Cardiac septum (tissue), 1 donor: Measurements from ENCODE around the gene TEF. TPM values are rescaled to one million over a fixed set of nuclear protein-coding genes. Genes with fewer than 3 reads are reported as not detected.

Experiments used
- DNase-seq: peaks from one replicate; pipeline ENCODE4 v3.0.0-alpha.2; 2020; ENCODE audit warnings: low spot score
- intact Hi-C: fragments of 100-400 bp; cut with DNase I; formaldehyde crosslinking; loops from one replicate; pipeline ENCODE4 v1.14.0; 2022
- long read RNA-seq: library from polyadenylated mRNA; unstranded; transcript quantifications from one replicate; pipeline ENCODE4 v2.0.0, GENCODE V29; 2021
- total RNA-seq: library from RNA; stranded (reverse); fragmentation: NEBNext Ultra II Directional; extraction: Animal tissue kit (Norgen Biotek cat#: 25700); gene quantifications from one replicate; pipeline ENCODE4 v1.2.1, GENCODE V29; 2021
- donor health status: DM: no; HTN: no; CAD: no.

Gene TEF
- total RNA-seq, result 14.0 TPM
- long read RNA-seq, full-length matches to known transcripts, result 7 of 41 reads
- long read RNA-seq, partial matches to known transcripts, result 26 of 41 reads
- long read RNA-seq, other reads (novel, unspliced or antisense), result 8 of 41 reads

GRCh38 chr22:41381329-41382097 lies at the start of gene TEF:
TSS of gene TEF (plus strand) at chr22:41381942. CDS start at chr22:41382045, 103 bp downstream.
- peak; percentile 98 for DNase-seq
- intact Hi-C loops, result loop anchor here (1.0 to 5.0 kb wide), 2 partner anchors 67 to 94 kb away; partner anchors contain the start of gene RANGAP1

- intact Hi-C loops, result no loop called here
- no peak for DNase-seq
Observed at GRCh38 chr22:41332217-41332939, 49.4 kb upstream of the TEF start.

GRCh38 chr22:41333806-41334205 lies 47.9 kb upstream of the TEF start:
- DNase-seq, result no peak
- intact Hi-C loops, result no loop called here

- DNase-seq, result no peak
- intact Hi-C loops, result no loop called here
Observed at GRCh38 chr22:41334215-41334614, 47.5 kb upstream of the TEF start.

- no peak for DNase-seq
- intact Hi-C loops, result no loop called here
Observed at GRCh38 chr22:41334951-41335635, 46.6 kb upstream of the TEF start.

GRCh38 chr22:41338614-41339212 lies 43.0 kb upstream of the TEF start:
- no peak for DNase-seq
- intact Hi-C loops, result no loop called here

GRCh38 chr22:41339823-41340222 lies 41.9 kb upstream of the TEF start:
- intact Hi-C loops, result no loop called here

GRCh38 chr22:41340357-41340756 lies 41.4 kb upstream of the TEF start:
- no peak for DNase-seq
- intact Hi-C loops, result no loop called here

More at GRCh38 chr22:41339823-41340222, 41.9 kb upstream of the TEF start:
- DNase-seq, result no peak

GRCh38 chr22:41341012-41341411 lies 40.7 kb upstream of the TEF start:
- no peak for DNase-seq
- intact Hi-C loops, result no loop called here

GRCh38 chr22:41341990-41342389 lies 39.8 kb upstream of the TEF start:
- intact Hi-C loops, result no loop called here
- no peak for DNase-seq

GRCh38 chr22:41343300-41343699 lies 38.4 kb upstream of the TEF start:
- intact Hi-C loops, result no loop called here
- DNase-seq, result no peak

GRCh38 chr22:41343717-41344116 lies 38.0 kb upstream of the TEF start:
- no peak for DNase-seq
- intact Hi-C loops, result no loop called here

GRCh38 chr22:41344189-41344788 lies 37.5 kb upstream of the TEF start:
- no peak for DNase-seq
- intact Hi-C loops, result no loop called here

GRCh38 chr22:41345807-41346335 lies 35.9 kb upstream of the TEF start:
- DNase-seq, result no peak
- intact Hi-C loops, result no loop called here

GRCh38 chr22:41347066-41347859 lies 34.5 kb upstream of the TEF start:
- intact Hi-C loops, result no loop called here
- no peak for DNase-seq

- intact Hi-C loops, result no loop called here
- no peak for DNase-seq
Observed at GRCh38 chr22:41348964-41349484, 32.7 kb upstream of the TEF start.

- intact Hi-C loops, result no loop called here
- DNase-seq, result no peak
Observed at GRCh38 chr22:41350087-41350486, 31.7 kb upstream of the TEF start.

- no peak for DNase-seq
- intact Hi-C loops, result no loop called here
Observed at GRCh38 chr22:41351011-41351410, 30.7 kb upstream of the TEF start.
